Left lung (tissue), 10 donors: ENCODE results near the gene TBRG1. TPM values are rescaled to one million over a fixed set of nuclear protein-coding genes. Genes with fewer than 3 reads are reported as not detected.

Experiments used
- ATAC-seq: fragments of 200-7000 bp; cut with Tn5 transposase; one replicate; pipeline ENCODE4 v1.9.1; 2020; ENCODE audit warnings: moderate library complexity
- DNase-seq, 4 donors: peaks; one replicate each; pipeline ENCODE4 v3.0.0-alpha.2; 2013 to 2020
- H3K27ac ChIP-seq, 2 donors: fragments of 200-600 bp; sonication (generic) in 1 of 2; one replicate each; pipeline versions ENCODE4 v1.5.0 to v1.8.0; 2020 to 2021
- H3K27me3 ChIP-seq, 2 donors: fragments of 200-600 bp; sonication (generic) in 1 of 2; one replicate each; pipeline versions ENCODE4 v1.5.0 to v1.8.0; 2020 to 2021
- H3K36me3 ChIP-seq, 2 donors: fragments of 200-600 bp; sonication (generic) in 1 of 2; one replicate each; pipeline versions ENCODE4 v1.5.0 to v1.8.0; 2020 to 2021
- H3K4me1 ChIP-seq, 2 donors: fragments of 200-600 bp; one replicate each; pipeline ENCODE4 v1.8.0; 2021
- H3K4me3 ChIP-seq, 2 donors: fragments of 200-600 bp; sonication (generic) in 1 of 2; one replicate each; pipeline versions ENCODE4 v1.5.0 to v1.8.0; 2020 to 2021; ENCODE audit warnings: mild to moderate bottlenecking in 1 of 2
- H3K9me3 ChIP-seq, 2 donors: fragments of 200-600 bp; sonication (generic) in 1 of 2; one replicate each; pipeline versions ENCODE4 v1.5.0 to v1.8.0; 2020 to 2021
- CTCF ChIP-seq, 2 donors: fragments of 200-600 bp; sonication (generic) in 1 of 2; IDR thresholded peaks; one replicate each; pipeline versions ENCODE4 v1.5.0 to v1.8.0; 2021; ENCODE audit warnings: antibody characterized with exemption in 2 of 2
- intact Hi-C, 2 donors: fragments of 100-400 bp; cut with DNase I; formaldehyde crosslinking; loops; one replicate each; pipeline versions ENCODE4 v1.11.2 to v1.14.2; 2022
- polyA plus RNA-seq, 6 donors: library from polyadenylated mRNA; unstranded; fragments of 120-200 nt; gene quantifications; one replicate each; pipeline ENCODE4 v1.2.1, GENCODE V29; 2013; ENCODE audit not compliant: insufficient read length in 6 of 6
- total RNA-seq, 2 donors: library from RNA; stranded (reverse); fragmentation: NEBNext Ultra II Directional; extraction: Animal tissue kit (Norgen Biotek cat#: 25700); gene quantifications; one replicate each; pipeline ENCODE4 v1.2.1, GENCODE V29; 2021
- donor health status: DM: no; HTN: yes; CAD: no.
- donor health status: DM: no; HTN: no; CAD: no.

Gene TBRG1
- total and polyA plus RNA-seq, 8 donors: 30.2 to 41.9 (median 37.5) TPM

- H3K4me3 ChIP-seq: no peak overlapping the region
- H3K4me1 ChIP-seq: peaks cover 0 to 27% of the 10 kb centered on the region in 2 donors
- no peak overlapping the region for H3K27ac ChIP-seq
- no peaks in the 10 kb centered on the region for H3K9me3 ChIP-seq
- intact Hi-C loops: loop anchor here in 1 of 2 donors (5.0 kb wide), 1 partner anchor 170 kb away; no protein-coding TSS in a partner anchor
- ATAC-seq: no peak
- TF ChIP-seq CTCF (IDR thresholded peaks at IDR 0.05): no peak
- no peak for DNase-seq
- no peaks in the 10 kb centered on the region for H3K27me3 ChIP-seq
- peaks cover 0 to 4% of the 10 kb centered on the region in 2 donors for H3K36me3 ChIP-seq
Measured at GRCh38 chr11:124667601-124668000, 44.9 kb downstream of the TBRG1 start.

- H3K9me3 ChIP-seq: no peaks in the 10 kb centered on the region
- peaks cover 0 to 4% of the 10 kb centered on the region in 2 donors for H3K36me3 ChIP-seq
- peak in 2 of 4 donors; percentile 32 to 62 for DNase-seq
- peak; percentile 34 for ATAC-seq
- peaks cover 1 to 32% of the 10 kb centered on the region in 2 donors for H3K4me1 ChIP-seq
- no peak overlapping the region for H3K4me3 ChIP-seq
- TF ChIP-seq CTCF (IDR thresholded peaks at IDR 0.05): peak; percentile 75 to 76
- no peak overlapping the region for H3K27ac ChIP-seq
- no peaks in the 10 kb centered on the region for H3K27me3 ChIP-seq
- intact Hi-C loops: loop anchor here in 1 of 2 donors (5.0 kb wide), 1 partner anchor 168 kb away; no protein-coding TSS in a partner anchor
Measured at GRCh38 chr11:124669193-124669592, 46.5 kb downstream of the TBRG1 start.

GRCh38 chr11:124670732-124671131 is 48.1 kb downstream of the TBRG1 start:
- Histone ChIP-seq H3K27ac (no peak overlapping the region), H3K9me3 (no peaks in the 10 kb centered on the region), H3K4me3 (no peak overlapping the region), H3K4me1 (peaks cover 5 to 47% of the 10 kb centered on the region in 2 donors), H3K36me3 (peaks cover 0 to 4% of the 10 kb centered on the region in 2 donors), H3K27me3 (no peaks in the 10 kb centered on the region)
- DNase-seq: no peak
- intact Hi-C loops: loop anchor here (5.0 to 10.0 kb wide), 2 partner anchors 84 to 92 kb away; partner anchors contain the start of genes ESAM (in 1 of the 2) and VSIG2 (in 1 of the 2)
- no peak for ATAC-seq
- no peak for TF ChIP-seq CTCF (IDR thresholded peaks at IDR 0.05)

- H3K4me3 ChIP-seq: peak overlapping the region; percentile 61 to 64
- DNase-seq: no peak
- no peaks in the 10 kb centered on the region for H3K9me3 ChIP-seq
- H3K4me1 ChIP-seq: peaks cover 9 to 53% of the 10 kb centered on the region in 2 donors
- TF ChIP-seq CTCF (IDR thresholded peaks at IDR 0.05): no peak
- ATAC-seq: peak; percentile 15
- intact Hi-C loops: loop anchor here (5.0 to 10.0 kb wide), 2 partner anchors 82 to 90 kb away; partner anchors contain the start of genes ESAM (in 1 of the 2) and VSIG2 (in 1 of the 2)
- no peaks in the 10 kb centered on the region for H3K27me3 ChIP-seq
- peak overlapping the region; percentile 84 to 92 for H3K27ac ChIP-seq
- no peaks in the 10 kb centered on the region for H3K36me3 ChIP-seq
Measured at GRCh38 chr11:124672536-124673215, 50.0 kb downstream of the TBRG1 start.
